ENCODE data around the gene SSB. TPM values are rescaled to one million over a fixed set of nuclear protein-coding genes. Genes with fewer than 3 reads are reported as not detected.
"Not testable (repeated sequence)": the region's sequence is repeated elsewhere in the genome, so short reads cannot be mapped to it uniquely, and the experiment has no call there.

Gene SSB
- total RNA-seq, 2 donors from 2014 or later, result 65.9 to 335 TPM

GRCh38 chr2:169849710-169850109, 51.0 kb downstream of the SSB start:
- Histone ChIP-seq H3K36me3 (no peaks in the 10 kb centered on the region), H3K4me1 (ENCODE audit: control insufficient read depth in 1 of 2, low read depth in 2 of 2) (peaks cover 12 to 16% of the 10 kb centered on the region in 2 donors), H3K27me3 (replicated peaks; ENCODE audit: insufficient read depth) (no peaks in the 10 kb centered on the region), H3K4me3 (no peak overlapping the region), H3K9me3 (no peaks in the 10 kb centered on the region), H3K27ac (no peak overlapping the region)
- no peak for ATAC-seq (ENCODE audit: insufficient number of reproducible peaks, low FRiP score, low read depth)
- DNase-seq (ENCODE audit: low spot score), result no peak
- TF ChIP-seq CTCF (IDR thresholded peaks at IDR 0.05), result no peak

GRCh38 chr2:169853041-169853668, 54.5 kb downstream of the SSB start:
- Histone ChIP-seq H3K4me1 (ENCODE audit: control insufficient read depth in 1 of 2, low read depth in 2 of 2) (peaks cover 0 to 4% of the 10 kb centered on the region in 2 donors), H3K27ac (no peak overlapping the region), H3K27me3 (replicated peaks; ENCODE audit: insufficient read depth) (no peaks in the 10 kb centered on the region), H3K9me3 (no peaks in the 10 kb centered on the region), H3K36me3 (no peaks in the 10 kb centered on the region), H3K4me3 (no peak overlapping the region)
- no peak for TF ChIP-seq CTCF (IDR thresholded peaks at IDR 0.05)
- DNase-seq (ENCODE audit: low spot score) (no peak), ATAC-seq (ENCODE audit: insufficient number of reproducible peaks, low FRiP score, low read depth) (no peak)

- not testable (repeated sequence) for ATAC-seq (ENCODE audit: insufficient number of reproducible peaks, low FRiP score, low read depth); H3K27me3 ChIP-seq (replicated peaks; ENCODE audit: insufficient read depth); H3K36me3 ChIP-seq; DNase-seq (ENCODE audit: low spot score); H3K27ac ChIP-seq; H3K4me3 ChIP-seq; H3K4me1 ChIP-seq (ENCODE audit: control insufficient read depth in 1 of 2, low read depth in 2 of 2); H3K9me3 ChIP-seq
These were observed 56.9 kb downstream of the SSB start for GRCh38 chr2:169855281-169856258.

GRCh38 chr2:169859423-169859822, 60.8 kb downstream of the SSB start:
- no peak for ATAC-seq (ENCODE audit: insufficient number of reproducible peaks, low FRiP score, low read depth)
- no peak for TF ChIP-seq CTCF (IDR thresholded peaks at IDR 0.05)

GRCh38 chr2:169860149-169860548, 61.5 kb downstream of the SSB start:
- no peak for DNase-seq (ENCODE audit: low spot score)
- H3K27me3 ChIP-seq (replicated peaks; ENCODE audit: insufficient read depth), result no peaks in the 10 kb centered on the region
- H3K27ac ChIP-seq, result no peak overlapping the region
- H3K4me1 ChIP-seq (ENCODE audit: control insufficient read depth in 1 of 2, low read depth in 2 of 2), result peaks cover 7 to 9% of the 10 kb centered on the region in 2 donors
- H3K9me3 ChIP-seq, result no peaks in the 10 kb centered on the region
- ATAC-seq (ENCODE audit: insufficient number of reproducible peaks, low FRiP score, low read depth), result no peak
- H3K36me3 ChIP-seq, result no peaks in the 10 kb centered on the region
- H3K4me3 ChIP-seq, result no peak overlapping the region
- TF ChIP-seq CTCF (IDR thresholded peaks at IDR 0.05), result no peak

More at GRCh38 chr2:169859423-169859822, 60.8 kb downstream of the SSB start:
- H3K4me3 ChIP-seq, result no peak overlapping the region
- H3K27ac ChIP-seq, result no peak overlapping the region
- no peak for DNase-seq (ENCODE audit: low spot score)
- peaks cover 7 to 8% of the 10 kb centered on the region in 2 donors for H3K4me1 ChIP-seq (ENCODE audit: control insufficient read depth in 1 of 2, low read depth in 2 of 2)
- no peaks in the 10 kb centered on the region for H3K27me3 ChIP-seq (replicated peaks; ENCODE audit: insufficient read depth)
- no peaks in the 10 kb centered on the region for H3K9me3 ChIP-seq
- H3K36me3 ChIP-seq, result no peaks in the 10 kb centered on the region

Other genes with a start within 250 kb of the SSB start
- gene FASTKD1, start 225.0 kb upstream of the SSB start, total RNA-seq, result 10 to 100 TPM; 11.5 to 15.2 TPM
- gene PPIG, start 214.5 kb upstream of the SSB start, total RNA-seq, result 10 to 100 TPM; 30.9 to 68.5 TPM
- not detected for gene CFAP210, start 104.5 kb upstream of the SSB start, total RNA-seq
- 1 to 10 TPM in 1 of 2 donors, under 1 TPM in 1; 0.92 to 3.2 TPM for gene PHOSPHO2, start 104.4 kb upstream of the SSB start, total RNA-seq
- 10 to 100 TPM in 1 of 2 donors, 1 to 10 TPM in 1; 7.9 to 11.5 TPM for gene KLHL23, start 65.0 kb upstream of the SSB start, total RNA-seq
- gene METTL5, start 26.0 kb downstream of the SSB start, total RNA-seq, result 10 to 100 TPM; 25.3 to 73.5 TPM
- 10 to 100 TPM; 62.1 to 98.6 TPM for gene UBR3, start 28.6 kb downstream of the SSB start, total RNA-seq